Activated T-helper 9 cell treated with anti-CD3 and anti-CD28 coated beads, Interleukin-2, amount 50 U/mL, for 16 hours (primary cell): Measurements from ENCODE around the gene UNC13B.

Source experiments
- DNase-seq: peaks from one replicate; pipeline ENCODE4 v3.0.0-alpha.2; 2020; ENCODE audit warnings: low read depth

The UNC13B gene

DNA sequence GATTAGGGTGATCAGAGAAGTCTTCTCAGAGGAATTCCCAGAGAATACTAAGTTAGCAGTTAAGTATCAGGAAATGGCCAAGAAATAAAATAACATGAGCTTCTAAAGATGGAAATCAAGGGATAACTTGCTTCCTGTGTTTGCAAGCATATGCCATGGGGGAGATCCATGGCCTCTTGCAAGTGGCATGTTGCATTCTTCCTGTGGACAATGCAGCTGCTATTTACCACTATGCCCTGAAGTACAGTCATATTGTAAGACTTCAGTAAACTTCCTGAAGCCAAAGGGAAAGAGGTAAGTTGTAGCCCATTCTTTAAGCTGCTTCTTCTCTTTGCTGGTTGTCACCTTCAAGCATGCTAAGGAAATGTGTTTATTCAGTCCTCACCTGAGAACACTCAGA lies 173.4 kb downstream of the UNC13B start:
- DNase-seq: no peak

GRCh38 chr9:35338086-35338485 lies 176.3 kb downstream of the UNC13B start:
- no peak for DNase-seq

GRCh38 chr9:35338561-35339274 lies 176.9 kb downstream of the UNC13B start:
- DNase-seq: no peak

GRCh38 chr9:35340046-35340445 lies 178.2 kb downstream of the UNC13B start:
- no peak for DNase-seq

DNA sequence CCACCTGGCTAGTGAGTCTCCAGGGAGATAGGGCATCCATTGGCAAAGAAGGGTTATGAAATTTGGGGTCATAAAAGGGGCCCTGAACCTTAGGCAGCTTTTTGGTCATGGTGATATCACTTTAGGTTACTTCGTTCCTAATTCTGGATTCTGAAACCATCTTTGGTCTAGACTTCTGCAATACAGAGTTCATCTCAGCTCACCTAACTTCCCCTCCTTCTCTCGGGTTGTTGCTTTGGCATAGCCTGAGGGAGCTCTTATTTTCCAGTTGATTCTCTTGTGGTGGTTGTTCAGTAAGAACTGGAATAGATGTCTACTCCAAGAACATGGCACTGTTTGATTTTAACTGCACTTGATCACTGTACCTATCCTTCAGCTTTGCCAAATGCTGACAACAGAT lies 179.2 kb downstream of the UNC13B start:
- DNase-seq: no peak

- no peak for DNase-seq
Observed at GRCh38 chr9:35341585-35341984, 179.8 kb downstream of the UNC13B start.

GRCh38 chr9:35342221-35342958 lies 180.6 kb downstream of the UNC13B start:
- no peak for DNase-seq

- no peak for DNase-seq
Observed at GRCh38 chr9:35348109-35348508, 186.3 kb downstream of the UNC13B start.

GRCh38 chr9:35349287-35349990 lies 187.6 kb downstream of the UNC13B start:
- DNase-seq: no peak

GRCh38 chr9:35350212-35350611 lies 188.4 kb downstream of the UNC13B start:
- DNase-seq: no peak

GRCh38 chr9:35350827-35351549 lies 189.2 kb downstream of the UNC13B start:
- no peak for DNase-seq

GRCh38 chr9:35353731-35354365 lies 192.0 kb downstream of the UNC13B start:
- no peak for DNase-seq

- no peak for DNase-seq
Observed at GRCh38 chr9:35355939-35356338, 194.1 kb downstream of the UNC13B start.

GRCh38 chr9:35357116-35357515 lies 195.3 kb downstream of the UNC13B start:
- no peak for DNase-seq

DNA sequence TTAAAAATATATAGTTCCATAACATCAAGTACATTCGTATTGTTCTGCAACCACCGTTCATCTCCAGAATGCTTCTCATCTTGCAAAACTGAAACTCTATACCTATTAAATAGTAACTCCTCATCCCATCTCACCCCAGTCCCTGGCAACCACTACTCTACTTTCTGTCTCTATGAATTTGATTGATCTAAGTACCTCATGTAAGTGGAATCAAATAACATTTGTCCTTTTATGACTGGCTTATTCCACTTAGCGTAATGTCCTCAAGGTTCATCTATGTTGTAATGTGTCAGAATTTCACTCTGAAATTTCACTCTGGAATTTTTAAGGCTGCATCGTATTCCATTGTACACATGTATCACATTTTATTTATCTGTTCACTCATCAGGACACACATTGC lies 196.0 kb downstream of the UNC13B start:
- DNase-seq: no peak

GRCh38 chr9:35364817-35365585 lies 203.2 kb downstream of the UNC13B start:
- DNase-seq: no peak

DNA sequence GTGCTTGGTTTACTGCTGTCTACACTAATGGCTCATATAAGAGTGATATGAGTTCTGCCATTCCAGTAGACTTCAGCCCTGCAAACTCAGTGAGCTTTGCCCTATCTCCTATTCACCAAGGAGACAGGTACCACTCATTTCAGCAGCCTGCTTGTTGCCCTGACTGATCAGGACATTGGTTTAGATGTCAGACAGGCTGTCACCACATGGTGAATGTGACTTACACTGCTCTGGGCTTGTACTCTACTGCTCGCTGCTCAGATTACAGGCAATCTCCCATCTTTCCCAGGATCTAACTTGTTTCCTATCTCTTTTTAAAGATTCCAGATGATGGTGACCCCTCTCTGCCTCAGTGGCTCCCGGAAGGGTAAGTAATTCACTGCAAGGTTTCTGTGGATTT lies 204.8 kb downstream of the UNC13B start:
- no peak for DNase-seq

DNA sequence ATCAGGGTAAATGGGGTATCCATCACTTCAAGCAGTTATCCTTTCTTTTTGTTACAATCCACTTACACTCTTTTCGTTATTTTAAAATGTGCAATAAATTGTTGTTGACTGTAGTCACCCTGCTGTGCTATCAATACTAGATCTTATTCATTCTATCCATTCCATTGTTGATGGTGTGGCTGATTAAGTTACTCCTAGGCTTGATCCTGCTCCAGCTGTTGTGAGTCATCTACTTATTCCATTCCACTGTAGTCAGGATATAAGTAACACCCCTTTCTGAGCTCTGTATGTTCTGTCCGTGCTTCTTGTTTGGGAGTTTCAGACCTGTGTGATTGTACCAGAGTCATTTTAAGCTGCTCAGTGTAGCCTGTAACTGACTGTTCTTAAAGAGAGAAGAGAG lies 205.6 kb downstream of the UNC13B start:
- no peak for DNase-seq

GRCh38 chr9:35370241-35370640 lies 208.4 kb downstream of the UNC13B start:
- no peak for DNase-seq

GRCh38 chr9:35374436-35374835 lies 212.6 kb downstream of the UNC13B start:
- no peak for DNase-seq

DNA sequence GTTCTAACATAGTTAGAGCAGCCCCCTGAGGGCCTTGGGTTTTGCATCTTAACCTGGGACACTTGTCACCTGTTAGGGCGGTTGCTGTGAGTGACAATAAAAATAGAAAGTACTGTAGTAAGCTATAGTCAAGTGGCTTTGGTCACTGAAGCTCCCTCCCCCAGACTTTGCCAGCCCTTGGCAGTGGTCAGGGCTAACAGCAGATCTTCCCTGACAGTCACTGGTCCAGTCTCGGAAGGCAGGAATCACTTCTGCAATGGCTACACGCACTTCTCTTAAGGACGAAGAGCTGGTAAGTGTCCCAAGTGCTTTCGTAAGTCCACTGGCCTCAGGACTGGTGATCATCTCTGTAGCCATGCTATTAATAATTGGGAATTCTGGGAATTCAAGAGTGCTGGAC lies 213.1 kb downstream of the UNC13B start:
- no peak for DNase-seq
